22Rv1 (cell line): ENCODE measurements around the gene DGKG.

ENCODE experiments used
- ZFX ChIP-seq: fragments of 450-650 bp; IDR thresholded peaks from 2 replicates; pipeline ENCODE4 v1.6.1; 2017; ENCODE audit warnings: antibody characterized with exemption, borderline replicate concordance
- TF ChIP-seq, protein P1 (sequence below): fragments of 450-650 bp; IDR thresholded peaks from 2 replicates; pipeline ENCODE4 v1.5.1; 2017; ENCODE audit warnings: mild to moderate bottlenecking

GRCh38 chr3:186180891-186181481 is 181.0 kb downstream of the DGKG start:
- TF ChIP-seq, protein P1, sequence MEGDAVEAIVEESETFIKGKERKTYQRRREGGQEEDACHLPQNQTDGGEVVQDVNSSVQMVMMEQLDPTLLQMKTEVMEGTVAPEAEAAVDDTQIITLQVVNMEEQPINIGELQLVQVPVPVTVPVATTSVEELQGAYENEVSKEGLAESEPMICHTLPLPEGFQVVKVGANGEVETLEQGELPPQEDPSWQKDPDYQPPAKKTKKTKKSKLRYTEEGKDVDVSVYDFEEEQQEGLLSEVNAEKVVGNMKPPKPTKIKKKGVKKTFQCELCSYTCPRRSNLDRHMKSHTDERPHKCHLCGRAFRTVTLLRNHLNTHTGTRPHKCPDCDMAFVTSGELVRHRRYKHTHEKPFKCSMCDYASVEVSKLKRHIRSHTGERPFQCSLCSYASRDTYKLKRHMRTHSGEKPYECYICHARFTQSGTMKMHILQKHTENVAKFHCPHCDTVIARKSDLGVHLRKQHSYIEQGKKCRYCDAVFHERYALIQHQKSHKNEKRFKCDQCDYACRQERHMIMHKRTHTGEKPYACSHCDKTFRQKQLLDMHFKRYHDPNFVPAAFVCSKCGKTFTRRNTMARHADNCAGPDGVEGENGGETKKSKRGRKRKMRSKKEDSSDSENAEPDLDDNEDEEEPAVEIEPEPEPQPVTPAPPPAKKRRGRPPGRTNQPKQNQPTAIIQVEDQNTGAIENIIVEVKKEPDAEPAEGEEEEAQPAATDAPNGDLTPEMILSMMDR = no peak
- TF ChIP-seq ZFX = no peak
